B cell (primary cell): ENCODE results near the gene SIPA1L3. TPM values are rescaled to one million over a fixed set of nuclear protein-coding genes. Genes with fewer than 3 reads are reported as not detected.

Experiments used
- ATAC-seq: fragments of 200-7000 bp; cut with Tn5 transposase; one replicate; pipeline ENCODE4 v1.10.0; 2021; ENCODE audit warnings: low read depth, mild to moderate bottlenecking, moderate number of reproducible peaks, moderate library complexity
- CTCF ChIA-PET: fragments of 350-600 bp; sonication (Branson Sonifier 250); formaldehyde crosslinking; loops from one replicate; lab custom pipeline; 2021; ENCODE audit warnings: antibody characterized with exemption, inconsistent platforms; lab: Charles Lee
- POLR2A ChIA-PET: fragments of 350-600 bp; sonication (Branson Sonifier 250); formaldehyde crosslinking; loops from one replicate; lab custom pipeline; 2021; ENCODE audit warnings: antibody characterized with exemption; lab: Charles Lee
- DNase-seq: peaks from one replicate; pipeline ENCODE4 v3.0.0; 2013
- H2AFZ ChIP-seq: 2 replicates; pipeline ENCODE4 v1.6.1; 2012; ENCODE audit warnings: mild to moderate bottlenecking, low read depth, low read length; ENCODE audit not compliant: insufficient read depth, poor library complexity, severe bottlenecking
- H3K27ac ChIP-seq, 2 donors: 1 replicate in 1 of 2; 2 replicates in 1 of 2; pipeline ENCODE4 v1.5.1; 2012 to 2013; ENCODE audit warnings: low read length in 2 of 2, mild to moderate bottlenecking in 2 of 2, moderate library complexity in 1 of 2
- H3K27me3 ChIP-seq, 4 experiments: fragments of 200-600 bp in 1 of 4; sonication (generic) in 1 of 4; replicated peaks in 1 of 4; 1 replicate in 2 of 4; 2 replicates in 2 of 4; pipeline versions ENCODE4 v1.6.1 to v1.7.0; 2013 to 2016; ENCODE audit warnings: low read length in 3 of 4, mild to moderate bottlenecking in 2 of 4, mixed read lengths in 1 of 4, moderate library complexity in 1 of 4; ENCODE audit not compliant: insufficient read depth in 4 of 4, control insufficient read depth in 3 of 4; ENCODE audit errors: control extremely low read depth in 1 of 4
- H3K36me3 ChIP-seq, 2 experiments: replicated peaks in 1 of 2; 1 replicate in 1 of 2; 2 replicates in 1 of 2; pipeline versions ENCODE4 v1.6.1 to v1.7.1; 2013; ENCODE audit warnings: low read length in 1 of 2; ENCODE audit not compliant: insufficient read depth in 2 of 2, control insufficient read depth in 1 of 2; ENCODE audit errors: control extremely low read depth in 1 of 2, extremely low read depth in 1 of 2
- H3K4me1 ChIP-seq, 2 donors: fragments of 200-600 bp in 1 of 2; sonication (generic) in 1 of 2; 1 replicate in 1 of 2; 2 replicates in 1 of 2; pipeline versions ENCODE4 v1.5.1 to v1.6.1; 2013 to 2017; ENCODE audit warnings: low read length in 2 of 2; ENCODE audit not compliant: control insufficient read depth in 2 of 2, insufficient read depth in 2 of 2
- H3K4me2 ChIP-seq: replicated peaks from 2 replicates; pipeline ENCODE3; 2012; ENCODE audit warnings: mild to moderate bottlenecking, low read depth, low read length; ENCODE audit not compliant: poor library complexity, severe bottlenecking
- H3K4me3 ChIP-seq, 5 experiments: fragments of 200-600 bp in 1 of 5; sonication (generic) in 1 of 5; 1 replicate in 3 of 5; 2 replicates in 2 of 5; pipeline versions ENCODE4 v1.5.1 to v1.7.0; 2011 to 2016; ENCODE audit warnings: low read length in 4 of 5, mild to moderate bottlenecking in 4 of 5, low read depth in 2 of 5, control low read depth in 1 of 5, moderate library complexity in 1 of 5; ENCODE audit not compliant: insufficient read depth in 1 of 5; ENCODE audit errors: control extremely low read depth in 1 of 5, extremely low read depth in 1 of 5
- H3K79me2 ChIP-seq: fragments of 200-600 bp; sonication (generic); one replicate; pipeline ENCODE4 v1.6.0; 2016; ENCODE audit warnings: low read length; ENCODE audit not compliant: control insufficient read depth, insufficient read depth
- H3K9ac ChIP-seq: fragments of 200-600 bp; sonication (generic); 2 replicates; pipeline ENCODE4 v1.6.1; 2017; ENCODE audit warnings: mild to moderate bottlenecking, low read length, moderate library complexity
- H3K9me3 ChIP-seq, 3 donors: one replicate each; pipeline versions ENCODE4 v1.6.1 to v1.7.1; 2013; ENCODE audit warnings: low read length in 2 of 3; ENCODE audit not compliant: control insufficient read depth in 2 of 3, insufficient read depth in 1 of 3; ENCODE audit errors: control extremely low read depth in 1 of 3
- H4K20me1 ChIP-seq: 2 replicates; pipeline ENCODE4 v1.6.0; 2012; ENCODE audit warnings: mild to moderate bottlenecking, low read length; ENCODE audit not compliant: insufficient read depth, control insufficient read depth, poor library complexity, severe bottlenecking
- H3K27ac Mint-ChIP-seq: one replicate; pipeline ENCODE4 v1.8.0; 2021; ENCODE audit warnings: mixed read lengths
- H3K27me3 Mint-ChIP-seq: one replicate; pipeline ENCODE4 v1.8.0; 2021; ENCODE audit warnings: mixed read lengths
- H3K4me1 Mint-ChIP-seq: one replicate; pipeline ENCODE4 v1.8.0; 2021; ENCODE audit warnings: mixed read lengths
- H3K4me3 Mint-ChIP-seq: one replicate; pipeline ENCODE4 v1.8.0; 2021; ENCODE audit warnings: mixed read lengths
- H3K9me3 Mint-ChIP-seq: one replicate; pipeline ENCODE4 v1.8.0; 2022; ENCODE audit warnings: mixed read lengths; ENCODE audit not compliant: insufficient read depth
- EZH2 ChIP-seq: IDR thresholded peaks from 2 replicates; pipeline ENCODE4 v1.6.1; 2012; ENCODE audit warnings: borderline replicate concordance, low read depth, mild to moderate bottlenecking, moderate library complexity, low read length; ENCODE audit not compliant: insufficient read depth, poor library complexity, severe bottlenecking
- WGBS: methylation state at CpG from one replicate; pipeline ENCODE4 v1.1.5; 2013; ENCODE audit warnings: missing lambda C conversion rate; ENCODE audit not compliant: insufficient coverage; 5-methylcytosine and 5-hydroxymethylcytosine counted together
- intact Hi-C: fragments of 100-400 bp; cut with micrococcal nuclease; formaldehyde crosslinking; loops from one replicate; pipeline ENCODE4 v1.10.0; 2022
- polyA plus RNA-seq: library from polyadenylated mRNA; depleted of rRNA; stranded (reverse); fragments of >200 nt; gene quantifications from 2 replicates; pipeline ENCODE4 v1.2.3, GENCODE V29; 2012
- total RNA-seq, 2 donors: library from RNA; stranded (reverse); fragments of 120-200 nt in 1 of 2; gene quantifications; 1 replicate in 1 of 2; 2 replicates in 1 of 2; pipeline versions ENCODE4 v1.2.3 to v1.2.4, GENCODE V29; 2013 to 2022
- TF ChIP-seq, protein P1 (sequence below): fragments of 200-600 bp; IDR thresholded peaks from one replicate; pipeline ENCODE4 v1.8.0; 2022; ENCODE audit warnings: antibody characterized with exemption, mild to moderate bottlenecking

The SIPA1L3 gene
- total and polyA plus RNA-seq, 2 donors (not counting 1 experiment from before 2014, with no cell fraction given), result 48.3 to 295 TPM

DNA sequence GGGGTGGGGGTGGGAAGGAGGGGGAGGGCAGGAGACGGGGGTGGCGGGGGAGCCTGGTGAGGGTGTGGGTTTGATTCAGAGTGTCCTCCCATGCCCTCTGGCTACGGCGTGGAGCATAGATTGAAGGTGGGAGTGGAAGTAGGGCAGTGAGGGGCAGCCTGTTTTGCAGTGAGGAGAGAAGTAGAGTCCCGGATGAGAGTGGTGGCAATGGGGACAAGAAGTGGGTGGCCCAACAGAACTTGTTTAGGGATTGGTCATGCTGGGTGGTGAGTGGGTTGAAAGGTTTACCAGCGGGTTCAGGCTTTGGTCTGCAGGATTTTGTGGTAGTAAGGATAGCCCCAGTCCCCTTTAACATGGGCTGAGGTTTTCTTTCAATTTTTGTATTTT is 35.5 kb downstream of the SIPA1L3 start:
- DNase-seq (no peak), ATAC-seq (no peak)
- Histone ChIP-seq H3K36me3 (peaks cover 5 to 40% of the 10 kb centered on the region in 2 experiments), H3K4me2 (no peak overlapping the region), H3K9ac (no peak overlapping the region), H3K27me3 (no peaks in the 10 kb centered on the region), H2AFZ (no peak overlapping the region), H3K79me2 (peaks cover 100% of the 10 kb centered on the region), H3K9me3 (no peaks in the 10 kb centered on the region), H3K4me3 (no peak overlapping the region), H3K4me1 (peaks cover 12 to 23% of the 10 kb centered on the region in 2 donors), H4K20me1 (peaks cover 32% of the 10 kb centered on the region), H3K27ac (peak overlapping the region in 1 of 2 donors; percentile 16)
- POLR2A ChIA-PET, result no interaction called here
- 98% methylated on average over 4 of the region's 6 CpGs for WGBS
- Mint-ChIP-seq H3K9me3 (no peaks in the 10 kb centered on the region), H3K27me3 (no peaks in the 10 kb centered on the region), H3K4me3 (no peak overlapping the region), H3K27ac (no peak overlapping the region), H3K4me1 (peaks cover 57% of the 10 kb centered on the region)
- CTCF ChIA-PET, result interaction anchor here (1.0 kb wide), 1 partner anchor 9 kb away, joined by 3 read pairs; no protein-coding TSS in a partner anchor
- intact Hi-C loops, result no loop called here
- TF ChIP-seq, protein P1, sequence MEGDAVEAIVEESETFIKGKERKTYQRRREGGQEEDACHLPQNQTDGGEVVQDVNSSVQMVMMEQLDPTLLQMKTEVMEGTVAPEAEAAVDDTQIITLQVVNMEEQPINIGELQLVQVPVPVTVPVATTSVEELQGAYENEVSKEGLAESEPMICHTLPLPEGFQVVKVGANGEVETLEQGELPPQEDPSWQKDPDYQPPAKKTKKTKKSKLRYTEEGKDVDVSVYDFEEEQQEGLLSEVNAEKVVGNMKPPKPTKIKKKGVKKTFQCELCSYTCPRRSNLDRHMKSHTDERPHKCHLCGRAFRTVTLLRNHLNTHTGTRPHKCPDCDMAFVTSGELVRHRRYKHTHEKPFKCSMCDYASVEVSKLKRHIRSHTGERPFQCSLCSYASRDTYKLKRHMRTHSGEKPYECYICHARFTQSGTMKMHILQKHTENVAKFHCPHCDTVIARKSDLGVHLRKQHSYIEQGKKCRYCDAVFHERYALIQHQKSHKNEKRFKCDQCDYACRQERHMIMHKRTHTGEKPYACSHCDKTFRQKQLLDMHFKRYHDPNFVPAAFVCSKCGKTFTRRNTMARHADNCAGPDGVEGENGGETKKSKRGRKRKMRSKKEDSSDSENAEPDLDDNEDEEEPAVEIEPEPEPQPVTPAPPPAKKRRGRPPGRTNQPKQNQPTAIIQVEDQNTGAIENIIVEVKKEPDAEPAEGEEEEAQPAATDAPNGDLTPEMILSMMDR, result no peak
- TF ChIP-seq EZH2, result no peak

DNA sequence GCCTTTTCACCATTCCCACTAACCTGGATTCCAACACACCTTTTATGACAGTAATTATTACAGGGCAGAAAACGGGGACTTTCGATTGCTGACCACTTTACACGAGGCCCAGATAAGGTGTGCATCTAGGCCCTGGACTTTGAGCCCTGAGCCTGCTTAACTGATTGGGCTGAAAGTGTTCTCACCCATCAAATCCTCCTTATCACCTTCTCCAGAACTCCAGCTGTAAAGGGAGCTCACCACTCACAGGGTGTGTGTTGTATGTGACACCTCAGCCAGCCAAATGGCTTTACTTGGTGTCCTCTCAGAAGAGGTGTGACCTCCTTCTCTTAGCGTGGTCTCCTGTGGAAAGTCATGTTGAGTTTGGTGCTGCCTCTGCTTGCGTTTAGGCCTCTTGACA is 36.5 kb downstream of the SIPA1L3 start:
- H3K27me3 ChIP-seq, result no peaks in the 10 kb centered on the region
- Mint-ChIP-seq H3K4me3 (no peak overlapping the region), H3K9me3 (no peaks in the 10 kb centered on the region), H3K27ac (peak overlapping the region; percentile 70), H3K4me1 (peaks cover 59% of the 10 kb centered on the region), H3K27me3 (no peaks in the 10 kb centered on the region)
- peaks cover 5 to 40% of the 10 kb centered on the region in 2 experiments for H3K36me3 ChIP-seq
- no peak overlapping the region for H2AFZ ChIP-seq
- peaks cover 12 to 26% of the 10 kb centered on the region in 2 donors for H3K4me1 ChIP-seq
- intact Hi-C loops, result no loop called here
- CTCF ChIA-PET, result interaction anchor here (1.0 kb wide), 1 partner anchor 8 kb away, joined by 3 read pairs; no protein-coding TSS in a partner anchor
- DNase-seq (no peak), ATAC-seq (no peak)
- 92% methylated on average over 4 of the region's 5 CpGs for WGBS
- H3K9me3 ChIP-seq, result no peaks in the 10 kb centered on the region
- TF ChIP-seq, protein P1, result no peak
- TF ChIP-seq EZH2, result no peak
- H3K27ac ChIP-seq, result peak overlapping the region in 1 of 2 donors; percentile 50
- POLR2A ChIA-PET, result interaction anchor here (0.7 kb wide), 1 partner anchor 331 kb away, joined by 3 read pairs; no protein-coding TSS in a partner anchor
- no peak overlapping the region for H3K4me2 ChIP-seq
- H4K20me1 ChIP-seq, result peaks cover 32% of the 10 kb centered on the region
- no peak overlapping the region for H3K9ac ChIP-seq
- H3K79me2 ChIP-seq, result peaks cover 100% of the 10 kb centered on the region
- H3K4me3 ChIP-seq, result no peak overlapping the region
